GM10248 (cell line): Measurements from ENCODE around the gene GALNT15.

ENCODE experiments used
- CTCF ChIA-PET: fragments of 300-600 bp; sonication (Branson Sonifier 250); formaldehyde crosslinking; extraction: SDS; loops from one replicate; lab custom pipeline; 2021; ENCODE audit warnings: antibody characterized with exemption; lab: Yijun Ruan, JAX
- POLR2A ChIA-PET: fragments of 350-650 bp; sonication (Branson Sonifier 250); formaldehyde crosslinking; extraction: SDS; loops from one replicate; lab custom pipeline; 2020; ENCODE audit warnings: antibody characterized with exemption; lab: Yijun Ruan, JAX
- DNase-seq: peaks from one replicate; pipeline ENCODE4 v3.0.0; 2012; ENCODE audit errors: extremely low spot score
- TF ChIP-seq, protein P1 (sequence below): IDR thresholded peaks from 2 replicates; pipeline ENCODE4 v1.5.1; 2012; ENCODE audit warnings: mild to moderate bottlenecking, low read depth; ENCODE audit errors: extremely low read depth, missing control alignments, control extremely low read depth

Gene GALNT15

GRCh38 chr3:16142350-16143025, 32.0 kb upstream of the GALNT15 start:
- CTCF ChIA-PET: interaction anchor here (1.1 to 1.8 kb wide), 4 partner anchors 8 to 246 kb away, joined by 3 to 4 read pairs (median 4); no protein-coding TSS in a partner anchor
- POLR2A ChIA-PET: interaction anchor here (0.6 kb wide), 1 partner anchor 168 kb away, joined by 9 read pairs; no protein-coding TSS in a partner anchor
- TF ChIP-seq, protein P1, sequence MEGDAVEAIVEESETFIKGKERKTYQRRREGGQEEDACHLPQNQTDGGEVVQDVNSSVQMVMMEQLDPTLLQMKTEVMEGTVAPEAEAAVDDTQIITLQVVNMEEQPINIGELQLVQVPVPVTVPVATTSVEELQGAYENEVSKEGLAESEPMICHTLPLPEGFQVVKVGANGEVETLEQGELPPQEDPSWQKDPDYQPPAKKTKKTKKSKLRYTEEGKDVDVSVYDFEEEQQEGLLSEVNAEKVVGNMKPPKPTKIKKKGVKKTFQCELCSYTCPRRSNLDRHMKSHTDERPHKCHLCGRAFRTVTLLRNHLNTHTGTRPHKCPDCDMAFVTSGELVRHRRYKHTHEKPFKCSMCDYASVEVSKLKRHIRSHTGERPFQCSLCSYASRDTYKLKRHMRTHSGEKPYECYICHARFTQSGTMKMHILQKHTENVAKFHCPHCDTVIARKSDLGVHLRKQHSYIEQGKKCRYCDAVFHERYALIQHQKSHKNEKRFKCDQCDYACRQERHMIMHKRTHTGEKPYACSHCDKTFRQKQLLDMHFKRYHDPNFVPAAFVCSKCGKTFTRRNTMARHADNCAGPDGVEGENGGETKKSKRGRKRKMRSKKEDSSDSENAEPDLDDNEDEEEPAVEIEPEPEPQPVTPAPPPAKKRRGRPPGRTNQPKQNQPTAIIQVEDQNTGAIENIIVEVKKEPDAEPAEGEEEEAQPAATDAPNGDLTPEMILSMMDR: no peak
- DNase-seq: no peak

GRCh38 chr3:16143861-16144447, 30.5 kb upstream of the GALNT15 start:
- TF ChIP-seq, protein P1: no peak
- DNase-seq: no peak
- ChIA-PET POLR2A (no interaction called here), CTCF (interaction anchor here (1.2 to 1.7 kb wide), 3 partner anchors 9 to 34 kb away, joined by 3 to 5 read pairs (median 3); no protein-coding TSS in a partner anchor)

- ChIA-PET CTCF (interaction anchor here (1.2 to 1.7 kb wide), 3 partner anchors 11 to 33 kb away, joined by 3 to 5 read pairs (median 3); no protein-coding TSS in a partner anchor), POLR2A (no interaction called here)
- TF ChIP-seq, protein P1: no peak
- DNase-seq: no peak
These were observed 29.3 kb upstream of the GALNT15 start for GRCh38 chr3:16145176-16145575.

DNA sequence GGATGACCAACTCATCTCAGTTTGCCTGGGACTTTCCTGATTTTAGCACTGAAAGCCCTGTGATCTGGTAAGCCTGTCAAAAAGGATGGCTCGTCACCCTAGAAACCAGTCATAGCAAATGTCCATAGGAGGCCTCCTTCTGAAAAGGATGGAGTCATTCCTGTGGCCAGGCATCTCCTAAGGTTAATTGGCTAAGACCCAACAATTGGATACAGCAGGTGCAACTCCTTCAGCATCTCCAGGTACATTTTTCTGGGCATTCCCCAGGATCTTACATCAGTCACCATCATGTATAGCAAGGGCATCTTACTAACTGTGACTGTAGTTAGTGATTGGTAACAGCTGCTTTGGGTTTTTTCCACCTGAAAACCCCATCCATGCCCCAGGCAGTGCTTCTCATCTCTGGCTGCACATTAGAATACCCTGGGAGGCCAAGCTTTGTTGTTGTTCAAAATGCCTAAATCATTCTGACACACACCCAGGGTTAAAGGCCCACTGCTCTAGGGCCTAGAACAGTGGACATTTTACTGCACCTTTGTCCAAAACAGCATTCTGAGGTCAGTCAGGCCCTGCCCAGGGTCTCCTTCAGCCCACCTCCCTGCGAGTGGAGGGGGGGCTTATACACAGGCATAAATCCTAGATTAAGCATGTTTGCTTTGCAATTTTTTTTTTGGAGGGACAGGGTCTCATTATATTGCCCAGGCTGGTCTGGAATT, 28.3 kb upstream of the GALNT15 start:
- ChIA-PET POLR2A (no interaction called here), CTCF (interaction anchor here (1.4 kb wide), 1 partner anchor 32 kb away, joined by 4 read pairs; no protein-coding TSS in a partner anchor)
- DNase-seq: no peak
- TF ChIP-seq, protein P1: no peak

- POLR2A ChIA-PET: no interaction called here
- CTCF ChIA-PET: interaction anchor here (0.8 to 2.4 kb wide), 4 partner anchors 10 to 99 kb away, joined by 4 to 12 read pairs (median 4); no protein-coding TSS in a partner anchor
- TF ChIP-seq, protein P1: no peak
- DNase-seq: no peak
These were observed 27.1 kb upstream of the GALNT15 start for GRCh38 chr3:16147220-16147994.

- TF ChIP-seq, protein P1: no peak
- ChIA-PET POLR2A (no interaction called here), CTCF (interaction anchor here (1.1 to 2.4 kb wide), 2 partner anchors 9 to 25 kb away, joined by 4 to 12 read pairs; no protein-coding TSS in a partner anchor)
- no peak for DNase-seq
These were observed 26.3 kb upstream of the GALNT15 start for GRCh38 chr3:16148213-16148612.
